Ascending aorta (tissue), 2 donors: ENCODE results near the gene TLCD5. TPM values are rescaled to one million over a fixed set of nuclear protein-coding genes. Genes with fewer than 3 reads are reported as not detected.

ENCODE experiments used
- DNase-seq, 2 donors: peaks; one replicate each; pipeline ENCODE4 v3.0.0-alpha.2; 2019; ENCODE audit warnings: low spot score in 2 of 2
- H3K27ac ChIP-seq, 2 donors: fragments of 200-600 bp; sonication (generic); one replicate each; pipeline ENCODE4 v1.5.1; 2016 to 2017; ENCODE audit warnings: mild to moderate bottlenecking in 1 of 2
- H3K27me3 ChIP-seq: fragments of 200-600 bp; sonication (generic); one replicate; pipeline ENCODE4 v1.5.1; 2017
- H3K36me3 ChIP-seq, 2 donors: fragments of 200-600 bp; sonication (generic); one replicate each; pipeline ENCODE4 v1.5.1; 2016
- H3K4me1 ChIP-seq, 2 donors: fragments of 200-600 bp; sonication (generic); one replicate each; pipeline ENCODE4 v1.5.1; 2016 to 2017; ENCODE audit warnings: mild to moderate bottlenecking in 1 of 2
- H3K4me3 ChIP-seq, 2 donors: fragments of 200-600 bp; sonication (generic); one replicate each; pipeline ENCODE4 v1.5.1; 2016 to 2017; ENCODE audit warnings: mild to moderate bottlenecking in 1 of 2
- H3K9me3 ChIP-seq, 2 donors: fragments of 200-600 bp; sonication (generic); one replicate each; pipeline ENCODE4 v1.5.1; 2016
- CTCF ChIP-seq, 3 experiments: fragments of 200-600 bp in 2 of 3; fragments of 450-650 bp in 1 of 3; sonication (generic) in 2 of 3; IDR thresholded peaks; one replicate each; pipeline ENCODE4 v1.5.1; 2016 to 2019; ENCODE audit warnings: antibody characterized with exemption in 3 of 3, mild to moderate bottlenecking in 1 of 3, moderate library complexity in 1 of 3
- intact Hi-C: fragments of 100-400 bp; cut with DNase I; formaldehyde crosslinking; loops from one replicate; pipeline ENCODE4 v1.15.1; 2023
- total RNA-seq: library from RNA; depleted of rRNA; stranded (reverse); fragments of >200 nt; gene quantifications from one replicate; pipeline ENCODE4 v1.1.0, GENCODE V29; 2016

TLCD5 gene
- total RNA-seq, 1 donor from 2014 or later, result 8.4 TPM

- intact Hi-C loops, result no loop called here
- Histone ChIP-seq H3K36me3 (no peaks in the 10 kb centered on the region), H3K4me3 (no peak overlapping the region), H3K9me3 (no peaks in the 10 kb centered on the region), H3K27ac (no peak overlapping the region), H3K4me1 (no peaks in the 10 kb centered on the region), H3K27me3 (no peaks in the 10 kb centered on the region)
- no peak for TF ChIP-seq CTCF (IDR thresholded peaks at IDR 0.05)
- DNase-seq, result no peak
Observed at GRCh38 chr11:120294096-120294495, 31.0 kb upstream of the TLCD5 start.

DNA sequence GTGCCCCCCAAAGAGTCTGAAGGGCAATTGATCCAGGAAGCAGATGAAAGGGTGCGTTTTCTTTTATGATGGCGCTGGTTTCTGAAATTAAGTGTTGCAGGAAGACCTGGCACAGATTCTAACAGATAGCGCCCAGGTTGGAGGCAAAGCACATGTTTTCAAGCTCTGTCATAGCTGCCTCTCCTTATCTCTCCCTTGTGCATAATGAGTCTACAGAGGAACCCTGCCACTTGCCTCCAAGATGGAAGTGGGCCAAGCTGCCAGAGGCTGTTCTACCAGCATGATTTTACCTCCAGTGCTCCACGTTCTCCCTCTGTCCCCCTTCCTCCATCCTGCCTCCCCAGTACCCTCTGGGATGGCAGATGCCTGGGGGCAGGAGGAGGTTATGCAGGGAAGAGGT lies 30.0 kb upstream of the TLCD5 start:
- Histone ChIP-seq H3K27me3 (no peaks in the 10 kb centered on the region), H3K9me3 (no peaks in the 10 kb centered on the region)
- intact Hi-C loops, result no loop called here

DNA sequence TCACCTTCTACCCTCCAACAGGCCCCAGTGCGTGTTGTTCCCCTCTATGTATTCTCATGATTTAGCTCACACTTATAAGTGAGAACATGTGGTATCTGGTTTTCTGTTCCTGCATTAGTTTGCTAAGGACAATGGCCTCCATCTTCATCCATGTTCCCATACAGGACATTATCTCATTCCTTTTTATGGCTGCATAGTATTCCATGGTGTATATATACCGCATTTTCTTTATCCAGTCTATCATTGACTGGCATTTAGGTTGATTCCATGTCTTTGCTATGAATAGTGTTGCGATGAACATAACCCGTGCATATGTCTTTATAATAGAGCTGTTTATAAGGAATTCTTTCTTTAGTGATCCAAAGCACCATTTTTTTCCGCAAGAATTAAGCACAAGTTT lies 28.5 kb upstream of the TLCD5 start:
- no peaks in the 10 kb centered on the region for H3K9me3 ChIP-seq
- no peak overlapping the region for H3K4me3 ChIP-seq
- H3K27ac ChIP-seq, result no peak overlapping the region
- DNase-seq, result no peak
- H3K27me3 ChIP-seq, result no peaks in the 10 kb centered on the region
- intact Hi-C loops, result no loop called here
- peaks cover 0 to 4% of the 10 kb centered on the region in 2 donors for H3K4me1 ChIP-seq
- TF ChIP-seq CTCF (IDR thresholded peaks at IDR 0.05), result no peak
- no peaks in the 10 kb centered on the region for H3K36me3 ChIP-seq

More for the DNA sequence above, 30.0 kb upstream of the TLCD5 start:
- DNase-seq, result no peak
- Histone ChIP-seq H3K4me3 (no peak overlapping the region), H3K27ac (no peak overlapping the region), H3K36me3 (no peaks in the 10 kb centered on the region), H3K4me1 (no peaks in the 10 kb centered on the region)
- TF ChIP-seq CTCF (IDR thresholded peaks at IDR 0.05), result no peak

DNA sequence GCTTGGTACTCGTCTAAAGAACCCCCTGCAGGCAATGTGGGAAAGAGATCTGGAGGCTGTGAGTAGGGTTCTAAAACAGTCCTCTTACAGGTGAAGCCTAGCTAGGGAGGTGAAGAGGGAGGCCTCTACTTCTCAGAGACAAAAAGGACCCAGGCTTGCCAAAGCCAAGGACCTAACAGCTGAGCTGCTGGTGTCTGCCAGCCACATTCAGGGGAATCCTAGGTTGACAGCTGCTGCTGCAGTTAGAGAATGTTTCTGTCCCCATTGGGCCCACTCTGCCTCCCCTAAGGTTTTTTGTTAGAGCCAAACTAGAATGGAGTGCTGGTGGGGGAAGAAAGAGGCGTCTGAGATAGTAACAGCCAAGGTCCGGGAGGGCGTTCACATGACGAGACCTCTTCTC lies 26.6 kb upstream of the TLCD5 start:
- no peaks in the 10 kb centered on the region for H3K27me3 ChIP-seq
- no peak for DNase-seq
- intact Hi-C loops, result no loop called here
- H3K4me1 ChIP-seq, result peaks cover 0 to 4% of the 10 kb centered on the region in 2 donors
- TF ChIP-seq CTCF (IDR thresholded peaks at IDR 0.05), result no peak
- no peaks in the 10 kb centered on the region for H3K36me3 ChIP-seq
- no peak overlapping the region for H3K4me3 ChIP-seq
- no peak overlapping the region for H3K27ac ChIP-seq
- H3K9me3 ChIP-seq, result no peaks in the 10 kb centered on the region

- no peaks in the 10 kb centered on the region for H3K36me3 ChIP-seq
- intact Hi-C loops, result loop anchor here (5.0 to 10.0 kb wide), 2 partner anchors 575 to 637 kb away; partner anchors contain the start of gene NECTIN1
- peaks cover 0 to 4% of the 10 kb centered on the region in 2 donors for H3K4me1 ChIP-seq
- H3K4me3 ChIP-seq, result no peak overlapping the region
- H3K9me3 ChIP-seq, result no peaks in the 10 kb centered on the region
- no peak overlapping the region for H3K27ac ChIP-seq
- no peak for TF ChIP-seq CTCF (IDR thresholded peaks at IDR 0.05)
- H3K27me3 ChIP-seq, result no peaks in the 10 kb centered on the region
- no peak for DNase-seq
Observed at GRCh38 chr11:120302001-120302805, 22.9 kb upstream of the TLCD5 start.
